HG02885 (cell line): ENCODE measurements around the gene ZRANB1.

Experiments used
- ATAC-seq: cut with Tn5 transposase; IDR thresholded peaks from one replicate; pipeline ENCODE4 v1.9.1; 2021; ENCODE audit warnings: mild to moderate bottlenecking; ENCODE audit not compliant: unreplicated experiment, poor library complexity

Gene ZRANB1

GRCh38 chr10:124918191-124918830 lies 23.6 kb upstream of the ZRANB1 start:
- no peak for ATAC-seq

- ATAC-seq: no peak
Measured at GRCh38 chr10:124918906-124919305, 23.0 kb upstream of the ZRANB1 start.

- ATAC-seq: no peak
Measured at GRCh38 chr10:124921261-124921660, 20.7 kb upstream of the ZRANB1 start.

GRCh38 chr10:124923684-124924083 lies 18.2 kb upstream of the ZRANB1 start:
- ATAC-seq: no peak

- ATAC-seq: no peak
Measured at GRCh38 chr10:124926548-124926947, 15.4 kb upstream of the ZRANB1 start.

GRCh38 chr10:124928087-124928486 lies 13.8 kb upstream of the ZRANB1 start:
- ATAC-seq: no peak

GRCh38 chr10:124928545-124928944 lies 13.4 kb upstream of the ZRANB1 start:
- no peak for ATAC-seq

- ATAC-seq: no peak
Measured at GRCh38 chr10:124935946-124936345, 6.0 kb upstream of the ZRANB1 start.

GRCh38 chr10:124936813-124937212 lies 5.1 kb upstream of the ZRANB1 start:
- no peak for ATAC-seq

GRCh38 chr10:124939290-124939689 lies 2.6 kb upstream of the ZRANB1 start:
- ATAC-seq: no peak

GRCh38 chr10:124942317-124943169 lies 620 bp downstream of the ZRANB1 start:
- no peak for ATAC-seq

- ATAC-seq: no peak
Measured at GRCh38 chr10:124943301-124944092, 1.6 kb downstream of the ZRANB1 start.

GRCh38 chr10:124944982-124945381 lies 3.1 kb downstream of the ZRANB1 start:
- no peak for ATAC-seq

- no peak for ATAC-seq
Measured at GRCh38 chr10:124946945-124947344, 5.0 kb downstream of the ZRANB1 start.

GRCh38 chr10:124949543-124949942 lies 7.6 kb downstream of the ZRANB1 start:
- no peak for ATAC-seq

GRCh38 chr10:124952123-124952522 lies 10.2 kb downstream of the ZRANB1 start:
- no peak for ATAC-seq

GRCh38 chr10:124953421-124953820 lies 11.5 kb downstream of the ZRANB1 start:
- ATAC-seq: no peak

- no peak for ATAC-seq
Measured at GRCh38 chr10:124955243-124955642, 13.3 kb downstream of the ZRANB1 start.

- no peak for ATAC-seq
Measured at GRCh38 chr10:124955868-124956267, 13.9 kb downstream of the ZRANB1 start.

GRCh38 chr10:124956764-124957163 lies 14.8 kb downstream of the ZRANB1 start:
- no peak for ATAC-seq

- no peak for ATAC-seq
Measured at GRCh38 chr10:124957404-124957947, 15.6 kb downstream of the ZRANB1 start.
